ENCODE results near the gene AFF2. TPM values are rescaled to one million over a fixed set of nuclear protein-coding genes. Genes with fewer than 3 reads are reported as not detected.

The AFF2 gene
- total RNA-seq, 4 donors from 2014 or later = 2.8 to 25.8 (median 8.6) TPM

DNA sequence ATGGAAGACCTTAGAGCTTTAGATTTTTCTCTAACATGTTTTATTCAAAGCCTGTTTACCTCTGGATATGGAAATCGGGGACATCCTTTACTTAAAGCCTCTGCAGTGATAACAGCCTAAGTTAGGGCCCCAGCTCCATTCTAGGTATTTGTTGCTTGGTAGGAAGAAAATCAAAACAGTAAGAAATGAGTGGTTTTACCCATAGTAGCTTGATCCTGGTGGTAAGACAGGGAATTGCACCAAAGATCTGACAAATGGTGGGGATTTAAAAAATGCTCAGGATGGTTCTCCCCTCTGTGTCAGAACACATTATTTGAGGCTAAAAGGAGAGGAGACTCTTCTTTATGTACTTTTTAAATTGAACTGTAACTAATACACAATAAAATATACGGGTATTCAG lies 52.4 kb downstream of the AFF2 start:
- TF ChIP-seq, protein P1, sequence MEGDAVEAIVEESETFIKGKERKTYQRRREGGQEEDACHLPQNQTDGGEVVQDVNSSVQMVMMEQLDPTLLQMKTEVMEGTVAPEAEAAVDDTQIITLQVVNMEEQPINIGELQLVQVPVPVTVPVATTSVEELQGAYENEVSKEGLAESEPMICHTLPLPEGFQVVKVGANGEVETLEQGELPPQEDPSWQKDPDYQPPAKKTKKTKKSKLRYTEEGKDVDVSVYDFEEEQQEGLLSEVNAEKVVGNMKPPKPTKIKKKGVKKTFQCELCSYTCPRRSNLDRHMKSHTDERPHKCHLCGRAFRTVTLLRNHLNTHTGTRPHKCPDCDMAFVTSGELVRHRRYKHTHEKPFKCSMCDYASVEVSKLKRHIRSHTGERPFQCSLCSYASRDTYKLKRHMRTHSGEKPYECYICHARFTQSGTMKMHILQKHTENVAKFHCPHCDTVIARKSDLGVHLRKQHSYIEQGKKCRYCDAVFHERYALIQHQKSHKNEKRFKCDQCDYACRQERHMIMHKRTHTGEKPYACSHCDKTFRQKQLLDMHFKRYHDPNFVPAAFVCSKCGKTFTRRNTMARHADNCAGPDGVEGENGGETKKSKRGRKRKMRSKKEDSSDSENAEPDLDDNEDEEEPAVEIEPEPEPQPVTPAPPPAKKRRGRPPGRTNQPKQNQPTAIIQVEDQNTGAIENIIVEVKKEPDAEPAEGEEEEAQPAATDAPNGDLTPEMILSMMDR (IDR thresholded peaks at IDR 0.05; ENCODE audit: low read depth) = no peak

DNA sequence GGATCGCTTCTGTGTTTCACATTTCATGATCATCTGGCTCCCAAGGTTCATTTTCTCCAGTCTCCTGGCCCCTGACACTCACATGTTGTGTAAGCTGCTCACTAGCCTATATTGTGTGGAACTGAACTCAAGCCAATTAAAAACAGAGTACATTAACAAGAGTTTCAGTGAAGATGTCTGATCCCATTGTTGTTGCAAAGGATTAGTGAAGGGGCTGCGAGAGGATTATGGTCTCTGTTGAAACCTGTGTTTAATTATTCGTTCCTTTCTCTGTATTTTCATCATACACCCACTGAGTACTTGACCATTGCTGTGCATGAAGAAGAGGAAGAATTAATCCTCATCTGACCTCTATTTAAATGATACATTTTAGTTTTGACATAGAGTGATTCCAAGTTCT lies 54.7 kb downstream of the AFF2 start:
- TF ChIP-seq, protein P1 (IDR thresholded peaks at IDR 0.05; ENCODE audit: low read depth) = no peak

DNA sequence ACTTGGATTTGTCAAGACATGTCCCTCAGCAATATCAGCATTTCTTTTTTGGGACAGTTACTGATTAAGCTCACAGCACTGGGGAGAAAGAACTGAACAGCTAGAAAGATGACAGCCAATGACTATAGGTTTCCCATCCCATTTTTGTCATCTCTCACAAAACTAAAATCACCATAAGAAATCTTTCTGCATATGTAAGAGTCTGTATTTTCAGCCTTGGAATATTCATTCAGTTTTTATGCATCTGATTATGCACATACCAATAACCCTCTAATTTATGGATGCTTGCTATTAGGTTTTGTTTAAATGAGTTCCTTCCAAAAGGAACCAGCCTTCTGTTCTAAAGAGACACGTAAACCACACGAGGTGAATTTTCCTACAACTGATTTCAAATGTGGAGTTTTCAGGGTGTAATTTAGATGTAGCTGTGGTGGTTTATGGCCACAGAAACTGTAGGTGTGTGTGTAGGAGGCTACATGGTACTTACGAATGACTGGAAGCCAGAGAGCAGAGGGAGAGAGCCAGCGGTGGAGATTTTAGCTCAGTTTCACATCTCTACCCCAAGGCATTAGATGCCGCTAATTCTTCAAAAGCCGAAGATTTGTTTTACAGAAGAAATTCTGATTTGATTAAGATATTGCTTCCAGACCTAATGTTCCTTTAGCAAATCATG lies 55.3 kb downstream of the AFF2 start:
- TF ChIP-seq, protein P1 (IDR thresholded peaks at IDR 0.05; ENCODE audit: low read depth) = no peak

DNA sequence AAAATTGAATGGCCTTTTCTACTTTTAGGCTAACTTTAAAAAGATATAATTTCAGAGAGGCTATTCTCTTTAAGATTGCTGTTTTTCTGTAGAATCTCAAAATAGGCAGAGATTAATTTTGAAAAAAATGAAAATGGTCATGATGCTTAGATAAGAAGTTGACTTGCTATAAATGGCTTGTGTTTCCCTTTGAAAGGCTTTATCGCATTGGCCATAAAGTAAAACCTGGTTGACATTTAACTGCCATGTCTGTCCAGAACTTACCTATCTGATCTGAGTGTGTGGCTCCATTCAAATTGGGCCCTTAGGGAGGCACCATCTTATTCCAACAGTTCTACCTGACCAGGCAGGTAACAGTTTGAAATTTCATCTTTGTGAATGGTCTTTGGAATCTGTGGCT lies 56.1 kb downstream of the AFF2 start:
- TF ChIP-seq, protein P1 (IDR thresholded peaks at IDR 0.05; ENCODE audit: low read depth) = no peak

DNA sequence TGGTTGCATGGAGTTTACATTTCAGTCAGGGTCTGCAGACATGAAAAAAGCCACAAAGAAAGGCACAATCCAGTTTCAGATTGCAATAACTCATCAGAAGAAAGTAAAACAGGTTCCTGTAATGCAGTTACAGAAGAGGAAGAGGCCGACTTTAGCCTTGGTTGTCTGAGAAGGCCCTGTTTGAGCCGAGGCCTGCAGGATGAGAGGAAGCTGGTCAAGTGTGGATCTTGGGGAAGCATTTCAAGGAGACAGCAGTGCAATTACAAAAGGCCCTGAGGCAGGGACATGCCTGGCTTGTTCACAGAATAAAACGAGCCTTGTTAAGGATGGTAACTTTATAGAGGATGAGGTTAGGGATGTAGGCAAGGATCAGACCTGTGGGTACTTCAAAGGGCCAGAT lies 62.4 kb downstream of the AFF2 start:
- TF ChIP-seq, protein P1 (IDR thresholded peaks at IDR 0.05; ENCODE audit: low read depth) = no peak

DNA sequence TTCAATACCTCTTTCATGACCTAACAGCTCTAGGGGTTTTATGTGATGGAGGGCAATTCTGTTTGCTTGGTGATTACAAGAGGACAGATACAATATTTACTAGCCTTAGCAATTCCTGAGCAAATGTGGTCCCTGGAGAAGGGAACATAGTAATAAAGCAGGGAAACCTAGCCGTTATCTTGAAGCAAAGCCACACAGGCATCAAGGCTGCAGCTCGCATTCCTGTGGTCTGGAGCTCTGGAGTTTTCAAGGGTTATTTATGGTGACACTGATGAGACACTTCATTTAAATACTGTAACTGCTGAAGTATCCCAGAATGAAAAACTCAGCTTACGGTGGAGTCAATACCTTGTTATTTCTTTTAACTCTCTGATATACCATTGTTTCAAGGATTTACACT lies 66.8 kb downstream of the AFF2 start:
- TF ChIP-seq, protein P1 (IDR thresholded peaks at IDR 0.05; ENCODE audit: low read depth) = no peak

DNA sequence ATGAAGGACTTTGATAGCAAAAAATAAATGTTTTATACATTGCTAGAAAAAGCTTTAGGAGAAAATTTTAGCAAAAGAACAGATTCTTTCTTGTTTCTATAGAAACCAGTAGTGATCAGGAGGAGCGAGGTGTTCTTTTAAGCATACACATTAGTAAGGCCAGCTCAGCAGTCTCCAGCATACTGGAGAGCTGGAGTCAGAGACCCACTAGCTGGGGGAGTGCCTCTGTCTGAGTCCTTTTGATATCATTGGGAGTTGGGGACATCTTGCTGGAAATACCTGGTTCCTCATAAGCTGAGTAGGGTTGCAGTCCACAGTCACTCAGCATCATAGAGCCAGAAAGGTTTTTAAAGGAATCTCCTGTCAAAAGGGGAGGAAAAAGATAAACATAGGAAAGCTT lies 67.4 kb downstream of the AFF2 start:
- TF ChIP-seq, protein P1 (IDR thresholded peaks at IDR 0.05; ENCODE audit: low read depth) = no peak
